Karpas-422 (cell line): ENCODE measurements around the gene ASAH2. TPM values are rescaled to one million over a fixed set of nuclear protein-coding genes. Genes with fewer than 3 reads are reported as not detected.

Experiments
- DNase-seq: peaks from one replicate; pipeline ENCODE4 v3.0.0-alpha.2; 2015
- H2AFZ ChIP-seq: fragments of 200-600 bp; sonication (generic); 2 replicates; pipeline ENCODE4 v1.6.1; 2014; ENCODE audit warnings: antibody characterized with exemption, low read length, mixed read lengths
- H3K27ac ChIP-seq: fragments of 200-600 bp; sonication (generic); 2 replicates; pipeline ENCODE4 v1.5.1; 2014; ENCODE audit warnings: mild to moderate bottlenecking, low read length, moderate library complexity
- H3K27me3 ChIP-seq: fragments of 200-600 bp; sonication (generic); 2 replicates; pipeline ENCODE4 v1.6.1; 2014; ENCODE audit warnings: low read length, mixed read lengths
- H3K36me3 ChIP-seq: fragments of 200-600 bp; sonication (generic); 2 replicates; pipeline ENCODE4 v1.6.1; 2014; ENCODE audit warnings: low read length, mixed read lengths; ENCODE audit not compliant: insufficient read depth
- H3K4me1 ChIP-seq: fragments of 200-600 bp; sonication (generic); 2 replicates; pipeline ENCODE4 v1.6.1; 2014; ENCODE audit warnings: mild to moderate bottlenecking, low read length, mixed read lengths
- H3K4me2 ChIP-seq: fragments of 200-600 bp; sonication (generic); 2 replicates; pipeline ENCODE4 v1.6.1; 2014; ENCODE audit warnings: low read length, low read depth, mild to moderate bottlenecking; ENCODE audit not compliant: poor library complexity, severe bottlenecking
- H3K4me3 ChIP-seq: fragments of 200-600 bp; sonication (generic); 2 replicates; pipeline ENCODE4 v1.5.1; 2014; ENCODE audit warnings: mild to moderate bottlenecking, antibody characterized with exemption, low read length, mixed read lengths
- H3K79me2 ChIP-seq: fragments of 200-600 bp; sonication (generic); 2 replicates; pipeline ENCODE4 v1.6.1; 2014; ENCODE audit warnings: mild to moderate bottlenecking, low read length, mixed read lengths
- H3K9ac ChIP-seq: fragments of 200-600 bp; sonication (generic); 2 replicates; pipeline ENCODE4 v1.6.0; 2014; ENCODE audit warnings: low read length
- H3K9me2 ChIP-seq: fragments of 200-600 bp; sonication (generic), shearing (Covaris generic); replicated peaks from 2 replicates; pipeline ENCODE4 v1.6.0; 2014; ENCODE audit warnings: mild to moderate bottlenecking, low read length, moderate library complexity; ENCODE audit not compliant: insufficient read depth
- H3K9me3 ChIP-seq: fragments of 300-700, 200-600 bp; sonication (generic); 2 replicates; pipeline ENCODE4 v1.6.1; 2014; ENCODE audit warnings: low read length, mixed read lengths
- H4K20me1 ChIP-seq: fragments of 200-600 bp; sonication (generic); 2 replicates; pipeline ENCODE4 v1.6.1; 2014; ENCODE audit warnings: mild to moderate bottlenecking, antibody characterized with exemption, low read length, low read depth; ENCODE audit not compliant: insufficient read depth
- total RNA-seq: library from RNA; depleted of rRNA; stranded (reverse); fragments of >200 nt; shearing (Covaris generic); gene quantifications from 2 replicates; pipeline ENCODE4 v1.2.3, GENCODE V29; 2014; ENCODE audit warnings: low replicate concordance

Gene ASAH2
- total RNA-seq, 1 experiment from 2014 or later, result 8.7 TPM

- no peak overlapping the region for H3K9ac ChIP-seq
- no peaks in the 10 kb centered on the region for H3K9me2 ChIP-seq
- H3K4me3 ChIP-seq, result no peak overlapping the region
- no peaks in the 10 kb centered on the region for H4K20me1 ChIP-seq
- H3K9me3 ChIP-seq, result no peaks in the 10 kb centered on the region
- H2AFZ ChIP-seq, result no peak overlapping the region
- no peak for DNase-seq
- no peaks in the 10 kb centered on the region for H3K79me2 ChIP-seq
- no peaks in the 10 kb centered on the region for H3K27me3 ChIP-seq
- H3K4me1 ChIP-seq, result no peaks in the 10 kb centered on the region
- no peak overlapping the region for H3K4me2 ChIP-seq
- H3K27ac ChIP-seq, result no peak overlapping the region
- H3K36me3 ChIP-seq, result no peaks in the 10 kb centered on the region
These were observed 35.9 kb upstream of the ASAH2 start for GRCh38 chr10:50286996-50287803.

- Histone ChIP-seq H3K79me2 (no peaks in the 10 kb centered on the region), H3K9me3 (no peaks in the 10 kb centered on the region), H3K9me2 (no peaks in the 10 kb centered on the region), H3K4me2 (no peak overlapping the region), H2AFZ (no peak overlapping the region), H3K36me3 (no peaks in the 10 kb centered on the region), H3K4me1 (no peaks in the 10 kb centered on the region), H3K4me3 (no peak overlapping the region), H3K27ac (no peak overlapping the region), H4K20me1 (no peaks in the 10 kb centered on the region), H3K27me3 (no peaks in the 10 kb centered on the region), H3K9ac (no peak overlapping the region)
- no peak for DNase-seq
These were observed 35.2 kb upstream of the ASAH2 start for GRCh38 chr10:50286517-50286916.

- H3K9me3 ChIP-seq, result no peaks in the 10 kb centered on the region
- no peak overlapping the region for H3K4me2 ChIP-seq
- H4K20me1 ChIP-seq, result no peaks in the 10 kb centered on the region
- DNase-seq, result no peak
- no peaks in the 10 kb centered on the region for H3K36me3 ChIP-seq
- no peak overlapping the region for H2AFZ ChIP-seq
- no peak overlapping the region for H3K4me3 ChIP-seq
- H3K9me2 ChIP-seq, result no peaks in the 10 kb centered on the region
- no peaks in the 10 kb centered on the region for H3K79me2 ChIP-seq
- no peaks in the 10 kb centered on the region for H3K27me3 ChIP-seq
- H3K9ac ChIP-seq, result no peak overlapping the region
- H3K4me1 ChIP-seq, result no peaks in the 10 kb centered on the region
- no peak overlapping the region for H3K27ac ChIP-seq
These were observed 30.7 kb upstream of the ASAH2 start for GRCh38 chr10:50281967-50282522.

GRCh38 chr10:50281210-50281966 is 30.1 kb upstream of the ASAH2 start:
- H3K27ac ChIP-seq, result no peak overlapping the region
- H3K27me3 ChIP-seq, result no peaks in the 10 kb centered on the region
- H3K9ac ChIP-seq, result no peak overlapping the region
- no peaks in the 10 kb centered on the region for H3K36me3 ChIP-seq
- no peaks in the 10 kb centered on the region for H3K9me3 ChIP-seq
- no peaks in the 10 kb centered on the region for H3K79me2 ChIP-seq
- no peak overlapping the region for H3K4me2 ChIP-seq
- DNase-seq, result no peak
- no peaks in the 10 kb centered on the region for H4K20me1 ChIP-seq
- H3K9me2 ChIP-seq, result no peaks in the 10 kb centered on the region
- no peak overlapping the region for H2AFZ ChIP-seq
- H3K4me3 ChIP-seq, result no peak overlapping the region
- H3K4me1 ChIP-seq, result no peaks in the 10 kb centered on the region

- Histone ChIP-seq H3K9ac (no peak overlapping the region), H3K4me1 (no peaks in the 10 kb centered on the region), H4K20me1 (no peaks in the 10 kb centered on the region), H3K4me3 (no peak overlapping the region), H3K4me2 (no peak overlapping the region), H3K79me2 (no peaks in the 10 kb centered on the region), H3K27me3 (no peaks in the 10 kb centered on the region), H2AFZ (no peak overlapping the region), H3K27ac (no peak overlapping the region), H3K9me2 (no peaks in the 10 kb centered on the region), H3K9me3 (no peaks in the 10 kb centered on the region), H3K36me3 (no peaks in the 10 kb centered on the region)
- no peak for DNase-seq
These were observed 28.9 kb upstream of the ASAH2 start for GRCh38 chr10:50280049-50280841.

GRCh38 chr10:50279489-50279888 is 28.2 kb upstream of the ASAH2 start:
- Histone ChIP-seq H3K27ac (no peak overlapping the region), H3K9ac (no peak overlapping the region), H3K4me2 (no peak overlapping the region)

GRCh38 chr10:50275650-50276235 is 24.4 kb upstream of the ASAH2 start:
- Histone ChIP-seq H3K79me2 (no peaks in the 10 kb centered on the region), H2AFZ (no peak overlapping the region), H3K4me1 (no peaks in the 10 kb centered on the region), H3K27me3 (no peaks in the 10 kb centered on the region), H3K9ac (no peak overlapping the region), H3K36me3 (no peaks in the 10 kb centered on the region), H3K9me2 (no peaks in the 10 kb centered on the region), H3K9me3 (no peaks in the 10 kb centered on the region), H3K4me2 (no peak overlapping the region), H3K4me3 (no peak overlapping the region), H4K20me1 (no peaks in the 10 kb centered on the region), H3K27ac (no peak overlapping the region)
- peak; percentile 61 for DNase-seq

More at GRCh38 chr10:50279489-50279888, 28.2 kb upstream of the ASAH2 start:
- no peaks in the 10 kb centered on the region for H4K20me1 ChIP-seq
- H3K4me1 ChIP-seq, result no peaks in the 10 kb centered on the region
- no peaks in the 10 kb centered on the region for H3K9me2 ChIP-seq
- H3K27me3 ChIP-seq, result no peaks in the 10 kb centered on the region
- no peaks in the 10 kb centered on the region for H3K9me3 ChIP-seq
- no peak overlapping the region for H2AFZ ChIP-seq
- H3K36me3 ChIP-seq, result no peaks in the 10 kb centered on the region
- no peaks in the 10 kb centered on the region for H3K79me2 ChIP-seq
- no peak for DNase-seq
- no peak overlapping the region for H3K4me3 ChIP-seq
